GM21447 (cell line): ENCODE results near the gene SLC25A5.
"Not testable (repeated sequence)": the region's sequence is repeated elsewhere in the genome, so short reads cannot be mapped to it uniquely, and the experiment has no call there.

Experiments used
- ATAC-seq: cut with Tn5 transposase; IDR thresholded peaks from one replicate; pipeline ENCODE4 v1.9.1; 2021; ENCODE audit not compliant: unreplicated experiment

Gene SLC25A5

DNA sequence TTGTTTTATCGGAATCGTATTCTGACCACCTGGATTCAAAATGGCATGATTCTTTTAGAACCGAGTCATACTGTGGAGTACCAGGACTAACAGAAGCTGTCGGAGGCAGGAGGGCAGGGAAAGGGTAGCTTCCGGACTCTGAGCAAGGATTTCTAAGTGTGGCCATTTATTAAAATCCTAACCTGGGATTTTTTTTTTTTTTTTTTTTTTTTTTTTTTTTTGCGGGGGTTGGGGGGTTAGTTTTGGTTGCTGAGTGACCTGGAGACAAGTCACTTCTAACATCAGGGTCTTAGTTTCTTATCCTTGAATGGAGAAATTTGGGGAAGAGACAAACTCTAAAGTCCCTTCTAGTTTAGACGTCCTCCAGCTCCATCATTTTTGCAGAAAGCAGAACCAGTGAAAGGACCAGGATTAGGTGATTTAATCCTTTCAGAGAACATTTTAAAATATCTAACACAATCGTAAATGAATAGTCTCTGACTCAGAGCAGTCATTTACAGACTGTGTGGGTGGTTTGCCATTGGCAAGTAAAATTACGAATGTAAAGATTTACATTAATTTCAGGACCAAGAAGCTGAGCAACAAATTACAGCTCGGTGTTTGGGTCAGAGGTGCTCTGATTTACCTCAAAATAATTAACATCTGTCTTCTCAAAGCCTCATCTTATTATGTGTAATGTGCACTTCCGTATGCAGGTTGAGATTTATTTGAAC, 7.3 kb downstream of the SLC25A5 start:
- ATAC-seq: no peak

- no peak for ATAC-seq
Observed at GRCh38 chrX:119477812-119478232, 9.6 kb downstream of the SLC25A5 start.

- no peak for ATAC-seq
Observed at GRCh38 chrX:119478504-119478903, 10.3 kb downstream of the SLC25A5 start.

- no peak for ATAC-seq
Observed at GRCh38 chrX:119479845-119480244, 11.6 kb downstream of the SLC25A5 start.

GRCh38 chrX:119481323-119481801, 13.1 kb downstream of the SLC25A5 start:
- ATAC-seq: no peak

GRCh38 chrX:119482041-119482440, 13.8 kb downstream of the SLC25A5 start:
- no peak for ATAC-seq

- ATAC-seq: peak; percentile 86
Observed at GRCh38 chrX:119482481-119483480, 14.5 kb downstream of the SLC25A5 start.

DNA sequence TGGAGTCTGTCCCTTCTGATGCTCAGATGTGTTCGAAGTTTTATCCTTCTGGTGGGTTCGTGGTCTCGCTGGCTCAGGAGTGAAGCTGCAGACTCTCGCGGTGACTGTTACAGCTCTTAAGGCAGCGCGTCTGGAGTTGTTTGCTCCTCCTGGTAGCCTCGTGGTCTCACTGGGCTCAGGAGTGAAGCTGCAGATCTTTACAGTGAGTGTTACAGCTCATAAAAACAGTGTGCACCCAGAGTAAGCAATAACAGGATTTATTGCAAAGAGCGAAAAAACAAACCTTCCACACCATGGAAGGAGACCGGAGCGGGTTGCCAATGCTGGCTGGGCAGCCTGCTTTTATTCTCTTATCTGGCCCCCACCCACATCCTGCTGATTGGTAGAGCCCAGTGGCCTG, 18.5 kb downstream of the SLC25A5 start:
- no peak for ATAC-seq

DNA sequence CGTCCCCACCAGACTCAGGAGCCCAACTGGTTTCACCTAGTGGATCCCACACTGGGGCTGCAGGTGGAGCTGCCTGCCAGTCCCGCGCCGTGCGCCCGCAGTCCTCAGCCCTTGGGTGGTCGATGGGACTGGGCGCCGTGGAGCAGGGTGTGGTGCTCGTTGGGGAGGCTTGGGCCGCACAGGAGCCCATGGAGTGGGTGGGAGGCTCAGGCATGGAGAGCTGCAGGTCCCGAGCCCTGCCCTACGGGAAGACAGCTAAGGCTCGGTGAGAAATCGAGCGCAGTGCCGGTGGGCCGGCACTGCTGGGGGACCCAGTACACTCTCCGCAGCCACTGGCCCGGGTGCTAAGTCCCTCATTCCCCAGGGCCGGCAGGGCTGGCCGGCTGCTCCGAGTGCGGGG, 19.5 kb downstream of the SLC25A5 start:
- not testable (repeated sequence) for ATAC-seq

DNA sequence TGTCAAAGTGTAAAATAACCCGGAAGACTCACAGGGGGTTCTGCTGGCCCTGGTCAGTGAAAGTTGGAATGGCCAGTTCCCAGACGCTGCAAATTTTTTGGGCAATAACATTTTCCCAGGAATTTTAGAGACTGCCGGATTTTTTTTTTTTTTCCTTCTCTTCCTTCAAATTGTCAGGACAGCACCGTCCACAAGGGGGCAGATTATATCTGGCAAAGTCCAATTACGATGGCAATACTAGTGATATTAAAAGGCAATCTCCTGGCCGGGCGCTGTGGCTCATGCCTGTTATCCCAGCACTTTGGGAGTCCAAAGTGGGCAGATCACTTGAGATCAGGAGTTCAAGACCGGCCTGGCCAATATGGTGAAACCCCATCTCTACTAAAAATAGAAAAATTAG, 20.5 kb downstream of the SLC25A5 start:
- no peak for ATAC-seq

DNA sequence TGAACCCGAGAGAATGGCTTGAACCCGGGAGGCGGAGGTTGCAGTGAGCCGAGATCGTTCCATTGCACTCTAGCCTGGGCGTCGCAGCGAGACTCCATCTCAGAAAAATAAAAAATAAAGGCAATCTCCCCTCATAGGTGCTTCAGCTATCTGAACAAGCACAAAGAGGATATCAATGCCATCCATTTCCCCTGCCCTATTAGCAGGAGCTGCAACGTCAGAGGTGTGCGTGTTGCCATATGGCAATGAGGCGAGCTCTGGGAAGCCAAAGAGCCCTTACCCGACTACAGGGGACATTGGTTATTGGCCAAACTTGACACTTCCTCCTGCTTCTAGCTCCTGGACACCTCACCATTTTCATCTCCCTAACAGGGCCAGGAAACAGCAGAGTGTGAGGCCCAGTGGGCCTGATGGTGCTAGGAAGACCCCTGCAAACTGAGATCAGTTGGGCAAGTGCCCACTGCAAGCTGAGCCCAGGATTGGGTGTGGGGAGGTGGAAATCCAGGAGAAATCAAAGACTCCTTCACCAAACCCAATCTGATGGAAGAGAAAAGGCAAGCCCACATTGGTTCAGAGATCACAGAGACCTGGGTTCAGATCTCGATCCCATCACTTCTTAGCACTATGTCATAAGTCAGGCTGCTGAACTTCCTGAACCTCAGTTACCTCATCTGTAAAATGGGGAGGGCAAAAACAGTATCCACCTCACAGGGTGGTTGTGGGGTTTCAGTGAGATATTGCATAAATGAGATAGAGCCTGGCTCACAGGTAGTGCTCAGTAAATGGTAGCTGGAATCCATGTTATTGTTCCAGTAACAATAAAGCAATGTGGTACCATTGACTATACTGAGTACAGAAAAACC, 21.2 kb downstream of the SLC25A5 start:
- ATAC-seq: no peak

GRCh38 chrX:119492463-119492862, 24.2 kb downstream of the SLC25A5 start:
- ATAC-seq: no peak

DNA sequence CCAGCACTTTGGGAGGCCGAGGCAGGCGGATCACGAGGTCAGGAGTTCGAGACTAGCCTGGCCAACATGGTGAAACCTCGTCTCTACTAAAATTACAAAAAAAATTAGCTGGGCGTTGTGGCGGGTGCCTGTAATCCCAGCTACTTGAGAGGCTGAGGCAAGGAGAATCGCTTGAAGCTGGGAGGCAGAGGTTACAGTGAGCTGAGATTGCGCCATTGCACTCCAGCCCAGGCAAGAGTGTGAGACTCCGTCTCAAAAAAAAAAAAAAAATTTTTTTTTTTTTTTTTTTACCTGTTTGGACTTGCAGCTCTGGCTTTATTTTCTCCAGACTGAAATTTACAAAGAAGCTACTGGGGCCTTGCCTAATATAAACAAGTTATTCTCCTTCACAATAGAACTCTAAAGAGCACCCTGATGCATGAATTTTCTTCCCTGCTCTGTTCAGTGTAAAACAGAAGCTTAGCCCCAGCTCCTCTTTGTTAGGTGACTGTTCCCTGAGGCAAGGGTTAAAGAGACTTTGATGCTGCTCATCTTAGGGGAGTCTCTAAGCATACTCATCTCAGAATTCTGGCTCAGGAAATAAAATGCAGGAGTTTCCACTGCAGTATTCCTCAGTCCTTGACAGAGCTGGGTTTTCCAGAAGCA, 25.7 kb downstream of the SLC25A5 start:
- not testable (repeated sequence) for ATAC-seq

DNA sequence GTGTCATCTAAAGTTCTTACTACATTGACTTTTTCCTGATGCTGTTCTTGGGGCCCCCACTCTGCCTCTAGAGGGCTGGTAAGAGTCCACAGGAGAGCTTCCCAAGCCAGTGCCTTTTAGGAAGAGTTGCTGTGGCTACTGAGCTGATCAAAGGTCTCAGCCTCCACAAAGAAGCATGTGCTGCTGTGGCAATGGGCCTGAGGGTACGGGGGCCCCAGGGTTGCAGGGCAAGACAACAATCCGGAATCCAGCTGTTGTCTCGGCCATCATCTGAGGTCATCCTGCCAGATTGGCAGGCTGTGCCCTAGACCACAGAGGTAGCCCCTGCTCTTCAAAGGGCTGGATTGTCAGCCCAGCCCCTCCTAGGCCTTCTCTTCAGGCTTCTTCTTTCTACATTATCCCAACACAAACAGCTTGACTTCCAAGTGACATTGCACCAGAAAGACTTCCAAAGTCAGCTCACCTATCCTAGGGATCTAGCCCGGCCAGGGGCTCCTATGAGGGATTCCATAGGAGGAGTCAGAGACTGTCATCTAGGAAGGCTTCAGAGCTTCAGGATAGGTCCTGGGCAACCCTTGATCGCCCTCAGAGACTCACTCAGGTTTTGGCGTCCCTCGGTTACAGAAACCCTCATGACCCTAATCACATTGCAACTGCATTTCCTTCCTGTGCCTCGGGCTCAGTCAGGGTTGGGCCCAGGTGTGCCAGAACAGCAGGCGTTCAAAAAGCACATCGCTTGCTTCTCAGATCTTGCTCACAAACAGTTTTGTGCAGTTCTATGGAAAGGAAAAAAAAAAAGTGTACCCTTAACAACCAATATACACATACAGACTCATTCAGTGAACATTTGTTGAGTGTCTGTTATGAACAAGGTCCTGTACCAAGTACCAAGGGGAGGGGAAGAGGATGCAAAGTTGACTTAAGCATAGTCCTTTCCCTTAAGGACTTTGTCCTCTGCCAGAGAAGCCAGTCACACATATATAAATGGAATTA, 27.8 kb downstream of the SLC25A5 start:
- ATAC-seq: no peak

GRCh38 chrX:119497185-119497584, 28.9 kb downstream of the SLC25A5 start:
- ATAC-seq: no peak

- ATAC-seq: no peak
Observed at GRCh38 chrX:119500061-119500800, 32.0 kb downstream of the SLC25A5 start.

DNA sequence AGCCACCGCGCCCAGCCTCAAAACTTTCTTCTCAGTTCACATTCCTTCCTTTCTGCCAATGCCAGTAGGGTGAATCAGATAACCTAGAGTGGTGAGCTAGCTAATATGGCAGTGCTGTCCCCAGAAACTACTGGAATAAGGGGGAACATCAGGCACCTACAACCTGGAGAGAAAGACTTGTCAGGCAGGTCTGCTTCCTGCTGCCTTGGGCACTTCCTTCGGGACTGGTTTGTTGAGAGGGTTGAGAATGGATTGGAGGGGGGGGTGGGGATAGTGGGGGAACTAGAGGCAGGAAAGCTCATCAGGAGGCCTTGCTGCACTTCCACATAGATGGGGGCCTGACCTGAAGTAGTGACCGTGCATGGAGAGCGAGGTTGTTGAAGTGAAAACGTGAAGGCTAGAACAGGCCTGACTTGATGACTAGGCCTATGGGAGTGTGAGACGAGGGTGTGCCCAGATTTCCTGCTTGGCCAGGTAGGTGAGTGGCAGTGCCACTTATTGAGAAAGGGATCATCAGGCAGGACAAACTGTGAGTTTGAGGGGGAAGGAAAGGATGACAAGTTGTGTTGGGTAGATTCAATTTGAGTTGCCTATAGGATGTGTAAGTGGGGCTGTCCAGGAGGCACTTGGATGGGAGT, 33.4 kb downstream of the SLC25A5 start:
- no peak for ATAC-seq
